Breast epithelium (tissue), 3 donors: ENCODE results near the gene C8A.

Experiments
- POLR2A ChIP-seq: fragments of 450-650 bp; IDR thresholded peaks from one replicate; pipeline ENCODE4 v1.6.1; 2016; ENCODE audit warnings: antibody characterized with exemption, mild to moderate bottlenecking, moderate library complexity
- POLR2AphosphoS5 ChIP-seq, 3 donors: sonication (generic); formaldehyde crosslinking; IDR thresholded peaks; one replicate each; pipeline ENCODE4 v1.6.1; 2017; ENCODE audit warnings: antibody characterized with exemption in 3 of 3
- TF ChIP-seq, protein P1 (sequence below), 3 donors: fragments of 450-650 bp; IDR thresholded peaks; one replicate each; pipeline ENCODE4 v1.5.1; 2016 to 2017; ENCODE audit warnings: antibody characterized with exemption in 3 of 3, mild to moderate bottlenecking in 3 of 3, moderate library complexity in 3 of 3

DNA sequence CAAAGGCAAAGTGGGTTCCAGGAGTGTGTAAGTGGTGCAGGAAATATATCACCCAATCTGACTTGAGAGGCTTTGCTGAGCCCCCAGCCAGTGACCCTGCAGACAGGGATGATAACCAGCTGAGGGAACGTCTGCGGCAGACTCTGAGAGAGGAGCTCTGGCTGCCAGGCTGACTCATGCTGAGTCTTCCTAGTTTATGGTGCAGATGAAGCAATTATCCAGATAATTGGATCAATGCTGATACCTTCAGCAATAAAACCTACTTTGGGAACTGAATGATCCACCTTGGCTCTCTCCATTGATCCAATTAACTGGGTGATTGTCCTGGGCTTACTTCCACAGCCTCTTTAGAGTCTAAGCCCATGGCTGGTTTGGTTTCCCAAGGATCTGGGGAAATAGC lies 103.9 kb downstream of the C8A start:
- TF ChIP-seq, protein P1, sequence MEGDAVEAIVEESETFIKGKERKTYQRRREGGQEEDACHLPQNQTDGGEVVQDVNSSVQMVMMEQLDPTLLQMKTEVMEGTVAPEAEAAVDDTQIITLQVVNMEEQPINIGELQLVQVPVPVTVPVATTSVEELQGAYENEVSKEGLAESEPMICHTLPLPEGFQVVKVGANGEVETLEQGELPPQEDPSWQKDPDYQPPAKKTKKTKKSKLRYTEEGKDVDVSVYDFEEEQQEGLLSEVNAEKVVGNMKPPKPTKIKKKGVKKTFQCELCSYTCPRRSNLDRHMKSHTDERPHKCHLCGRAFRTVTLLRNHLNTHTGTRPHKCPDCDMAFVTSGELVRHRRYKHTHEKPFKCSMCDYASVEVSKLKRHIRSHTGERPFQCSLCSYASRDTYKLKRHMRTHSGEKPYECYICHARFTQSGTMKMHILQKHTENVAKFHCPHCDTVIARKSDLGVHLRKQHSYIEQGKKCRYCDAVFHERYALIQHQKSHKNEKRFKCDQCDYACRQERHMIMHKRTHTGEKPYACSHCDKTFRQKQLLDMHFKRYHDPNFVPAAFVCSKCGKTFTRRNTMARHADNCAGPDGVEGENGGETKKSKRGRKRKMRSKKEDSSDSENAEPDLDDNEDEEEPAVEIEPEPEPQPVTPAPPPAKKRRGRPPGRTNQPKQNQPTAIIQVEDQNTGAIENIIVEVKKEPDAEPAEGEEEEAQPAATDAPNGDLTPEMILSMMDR (IDR thresholded peaks at IDR 0.05): no peak
- TF ChIP-seq POLR2A: no peak
- TF ChIP-seq POLR2AphosphoS5 (IDR thresholded peaks at IDR 0.05): no peak
